Activated CD8-positive, alpha-beta memory T cell treated with anti-CD3 and anti-CD28 coated beads, Interleukin-2, amount 50 U/mL, for 24 hours (primary cell): ENCODE measurements around the gene CFB.
A peak's percentile ranks its signal among the peaks of the same experiment; 100 is the strongest.
"Not testable (repeated sequence)": the region's sequence is repeated elsewhere in the genome, so short reads cannot be mapped to it uniquely, and the experiment has no call there.

ENCODE experiments used
- DNase-seq: peaks from one replicate; pipeline ENCODE4 v3.0.0-alpha.2; 2020; ENCODE audit errors: extremely low read depth

The CFB gene

GRCh38 chr6:31970604-31971271, 24.8 kb downstream of the CFB start:
- no peak for DNase-seq

GRCh38 chr6:31971279-31971992, 25.5 kb downstream of the CFB start:
- no peak for DNase-seq

GRCh38 chr6:31971993-31972708, 26.3 kb downstream of the CFB start, which contains the start of gene DXO:
TSS of gene DXO (minus strand) at chr6:31972138. CDS start at chr6:31971675, 463 bp downstream.
- DNase-seq: peak; percentile 98

GRCh38 chr6:31972709-31973350, 26.9 kb downstream of the CFB start:
- DNase-seq: no peak

- DNase-seq: not testable (repeated sequence)
Measured at GRCh38 chr6:31976065-31976464, 30.2 kb downstream of the CFB start.

GRCh38 chr6:31977816-31978431, 32.0 kb downstream of the CFB start:
- DNase-seq: no peak

- no peak for DNase-seq
Measured at GRCh38 chr6:31978831-31979230, 32.9 kb downstream of the CFB start.

GRCh38 chr6:31979238-31979898, 33.5 kb downstream of the CFB start:
- DNase-seq: no peak

GRCh38 chr6:31980195-31980876, 34.4 kb downstream of the CFB start:
- not testable (repeated sequence) for DNase-seq

GRCh38 chr6:31980998-31981397, 35.1 kb downstream of the CFB start:
- not testable (repeated sequence) for DNase-seq

- DNase-seq: not testable (repeated sequence)
Measured at GRCh38 chr6:31981744-31982143, 35.8 kb downstream of the CFB start, which contains the start of gene C4A. TSS of gene C4A (plus strand) at chr6:31982057. CDS start at chr6:31982108, 51 bp downstream.

GRCh38 chr6:31989363-31989762, 43.5 kb downstream of the CFB start:
- DNase-seq: not testable (repeated sequence)

- DNase-seq: not testable (repeated sequence)
Measured at GRCh38 chr6:31994421-31994820, 48.5 kb downstream of the CFB start.

GRCh38 chr6:31996385-31996784, 50.5 kb downstream of the CFB start:
- DNase-seq: not testable (repeated sequence)
